Stimulated activated CD4-positive, alpha-beta T cell treated with anti-CD3 and anti-CD28 coated beads, Interleukin-4, amount 100 ng/mL, for 48 hours (primary cell): ENCODE measurements around the gene YEATS2.
"Not testable (repeated sequence)": the region's sequence is repeated elsewhere in the genome, so short reads cannot be mapped to it uniquely, and the experiment has no call there.

ENCODE experiments used
- DNase-seq, 2 donors: peaks; one replicate each; pipeline ENCODE4 v3.0.0-alpha.2; 2020; ENCODE audit warnings: low read depth in 2 of 2

The YEATS2 gene

DNA sequence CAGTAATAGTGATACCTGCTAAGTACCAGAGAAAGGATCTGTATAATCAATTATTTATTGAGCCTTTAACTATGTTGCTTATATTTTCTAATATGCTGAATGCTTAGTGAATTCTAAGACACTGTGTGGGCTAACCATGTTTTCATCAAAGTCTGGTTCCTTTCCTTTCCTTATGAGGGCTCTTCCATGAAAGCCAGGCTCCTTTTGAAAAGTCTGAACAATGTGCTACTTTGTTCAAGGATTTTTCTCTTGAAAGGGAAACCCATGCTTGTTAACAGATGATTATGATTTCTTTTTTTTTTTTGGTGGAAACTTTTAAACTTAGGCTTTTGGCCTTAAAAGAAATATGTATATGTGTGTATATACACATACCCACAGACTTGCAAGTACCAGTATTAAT is 17.0 kb downstream of the YEATS2 start:
- no peak for DNase-seq

DNA sequence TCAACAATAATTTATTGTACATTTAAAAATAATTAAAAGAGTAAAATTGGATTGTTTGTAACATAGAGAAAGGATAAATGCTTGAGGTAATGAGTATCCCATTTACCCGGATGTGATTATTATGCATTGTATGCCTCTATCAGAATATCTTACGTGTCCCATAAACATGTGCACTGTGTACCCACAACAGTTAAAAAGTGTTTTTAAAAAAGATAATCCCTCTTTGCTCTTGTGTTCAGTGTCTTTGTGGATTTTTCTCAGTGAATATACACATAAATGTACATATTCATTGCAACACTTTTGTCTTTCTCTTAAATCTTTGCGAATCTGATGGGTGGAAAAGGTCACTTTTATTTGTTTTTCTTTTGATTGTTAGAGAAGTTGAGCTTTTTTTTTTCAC is 20.4 kb downstream of the YEATS2 start:
- no peak for DNase-seq

DNA sequence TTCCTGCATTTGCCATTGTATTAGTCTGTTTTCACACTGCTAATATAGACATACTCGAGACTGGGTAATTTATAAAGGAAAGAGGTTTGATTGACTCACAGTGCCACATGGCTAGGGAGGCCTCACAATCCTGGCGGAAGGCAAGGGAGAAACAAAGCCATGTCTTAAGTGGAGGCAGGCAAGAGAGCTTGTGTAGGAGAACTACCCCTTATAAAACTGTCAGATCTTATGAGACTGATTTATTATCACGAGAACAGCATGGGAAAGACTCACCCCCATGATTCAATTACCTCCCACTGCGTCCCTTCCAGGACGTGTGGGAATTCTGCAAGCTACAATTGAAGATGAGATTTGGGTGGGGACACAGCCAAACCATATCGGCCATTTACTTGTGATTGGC is 27.8 kb downstream of the YEATS2 start:
- no peak for DNase-seq

DNA sequence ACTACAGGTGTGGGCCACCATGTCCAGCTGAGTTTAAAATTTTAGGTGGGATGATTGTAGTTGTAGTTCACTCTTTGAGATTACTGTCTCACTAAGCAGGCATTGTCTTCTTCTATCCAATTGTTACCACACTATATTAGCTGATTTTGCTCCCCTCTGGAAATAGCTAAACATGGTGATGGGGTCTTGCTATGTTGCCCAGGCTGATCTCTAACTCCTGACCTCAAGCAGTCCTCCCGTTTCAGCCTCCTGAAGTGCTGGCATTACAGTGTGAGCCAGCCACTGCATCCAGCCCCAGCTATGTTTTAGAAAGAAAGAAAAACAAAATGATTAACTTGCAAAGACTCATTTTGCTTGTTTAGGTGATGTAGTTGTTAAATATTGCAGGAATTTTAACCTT is 30.6 kb downstream of the YEATS2 start:
- DNase-seq: no peak

DNA sequence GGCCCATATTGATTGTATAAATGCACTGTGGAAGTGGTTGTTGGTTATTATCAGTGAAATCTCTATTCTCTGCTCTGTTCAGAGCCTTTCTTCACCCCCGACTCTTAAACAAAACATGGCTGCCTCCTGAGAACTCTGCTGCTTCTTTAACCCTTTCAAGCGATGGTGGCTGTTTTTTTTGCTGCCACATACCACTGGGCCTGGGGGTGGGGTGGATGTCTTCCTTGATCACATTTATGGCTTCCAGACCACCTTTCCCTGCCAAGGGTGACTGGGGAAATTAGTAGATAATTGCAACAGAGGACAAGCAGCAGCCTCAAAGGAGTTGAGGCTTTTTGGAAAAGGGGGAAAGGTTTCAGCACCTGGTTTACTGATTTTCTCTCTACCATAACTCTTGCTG is 32.8 kb downstream of the YEATS2 start:
- no peak for DNase-seq

DNA sequence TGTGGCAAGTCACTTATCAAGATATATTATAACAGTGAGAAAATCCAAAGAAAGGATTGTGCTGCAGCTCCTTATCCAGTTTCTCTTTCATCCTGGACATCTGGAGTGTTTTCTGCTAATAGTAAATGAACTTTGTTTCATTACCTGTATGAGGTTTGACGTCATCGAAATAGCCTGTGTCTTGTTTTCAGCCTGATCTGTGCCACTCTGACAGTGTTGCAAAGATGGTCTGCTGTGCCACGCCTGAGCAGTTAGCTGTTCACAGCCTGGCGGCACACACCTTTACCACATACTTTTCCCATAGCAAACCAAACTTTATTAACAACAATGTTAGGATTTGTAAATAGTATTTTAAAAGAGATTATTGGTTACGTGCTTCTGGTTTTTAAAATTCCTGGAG is 34.0 kb downstream of the YEATS2 start:
- DNase-seq: no peak

DNA sequence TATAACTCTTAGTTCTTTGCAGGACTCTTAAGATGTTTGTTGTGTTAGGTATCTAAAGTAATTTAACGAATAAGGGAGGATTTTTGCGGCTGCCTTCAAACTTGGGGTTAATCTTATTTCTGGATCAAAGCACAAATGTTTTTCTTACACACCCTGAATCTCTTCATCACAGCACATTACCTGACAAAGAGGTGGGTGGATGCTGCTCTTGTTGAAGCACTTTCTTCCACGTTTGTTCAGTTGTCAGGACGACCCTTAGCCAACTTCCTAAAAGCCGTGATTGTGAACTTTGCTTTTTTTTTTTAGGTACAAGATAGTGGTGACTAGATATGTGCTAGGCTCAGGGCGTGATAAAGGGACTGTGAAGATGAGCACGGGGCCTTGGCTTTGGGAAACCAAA is 36.0 kb downstream of the YEATS2 start:
- DNase-seq: no peak

DNA sequence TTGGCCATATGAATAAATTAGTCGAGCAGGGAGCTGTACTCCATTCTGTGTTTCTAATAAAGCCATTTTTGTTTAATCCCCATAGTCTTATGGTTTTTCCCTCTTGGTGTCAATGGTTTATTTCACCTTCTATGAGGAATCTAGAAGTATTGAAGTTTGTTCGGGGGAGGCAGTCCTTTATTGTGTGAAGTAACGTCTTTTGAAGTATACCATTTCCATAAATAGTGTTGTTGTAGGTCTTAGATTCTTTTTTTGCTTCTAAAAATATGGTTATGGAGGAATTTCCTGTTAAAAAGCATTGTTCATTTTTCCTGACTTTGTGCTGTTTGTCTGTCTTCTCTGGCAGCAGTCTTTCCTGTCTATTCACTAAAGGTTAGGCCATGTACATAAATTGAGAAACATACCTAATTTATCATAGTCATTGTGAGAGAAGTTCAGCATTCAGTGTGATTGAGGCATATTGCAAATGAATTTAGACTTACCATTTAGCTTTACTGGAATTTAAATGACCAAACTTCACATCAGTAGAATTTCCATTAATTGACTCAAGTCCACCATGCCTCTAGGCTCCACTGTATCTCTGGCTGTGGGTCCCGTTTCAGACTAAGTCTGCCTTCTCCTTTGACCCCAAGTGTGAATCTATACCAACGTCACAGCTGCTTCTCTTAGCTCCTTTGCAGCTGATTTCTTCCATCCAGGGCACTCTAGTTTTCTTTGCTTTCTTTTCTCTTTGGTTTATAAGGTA is 37.3 kb downstream of the YEATS2 start:
- no peak for DNase-seq

DNA sequence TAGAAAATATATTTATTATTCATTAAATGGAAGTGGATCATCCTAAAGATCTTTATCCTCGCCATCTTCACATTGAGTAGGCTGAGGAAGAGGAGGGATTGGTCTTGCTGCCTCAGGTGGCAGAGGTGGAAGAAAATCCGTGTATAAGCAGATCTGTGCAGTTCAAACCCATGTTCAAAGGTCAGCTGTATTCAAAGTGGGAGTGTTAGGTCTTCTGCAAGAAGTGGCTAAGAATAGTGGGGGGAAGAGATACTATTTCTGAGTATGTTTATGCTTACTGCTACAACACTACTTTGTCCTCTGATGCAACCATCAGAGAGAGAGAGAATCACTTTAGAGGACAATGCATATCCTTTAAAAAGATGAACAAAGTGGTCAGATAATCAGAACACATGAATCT is 39.5 kb downstream of the YEATS2 start:
- no peak for DNase-seq

DNA sequence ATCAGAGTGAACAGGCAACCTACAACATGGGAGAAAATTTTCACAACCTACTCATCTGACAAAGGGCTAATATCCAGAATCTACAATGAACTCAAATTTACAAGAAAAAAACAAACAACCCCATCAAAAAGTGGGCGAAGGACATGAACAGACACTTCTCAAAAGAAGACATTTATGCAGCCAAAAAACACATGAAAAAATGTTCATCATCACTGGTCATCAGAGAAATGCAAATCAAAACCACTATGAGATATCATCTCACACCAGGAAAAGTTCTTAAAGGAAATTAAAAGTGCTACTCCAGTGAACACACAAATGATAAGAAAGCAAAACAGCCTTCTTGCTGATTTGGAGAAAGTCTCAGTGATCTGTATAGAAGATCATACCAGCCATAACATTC is 42.6 kb downstream of the YEATS2 start:
- not testable (repeated sequence) for DNase-seq

DNA sequence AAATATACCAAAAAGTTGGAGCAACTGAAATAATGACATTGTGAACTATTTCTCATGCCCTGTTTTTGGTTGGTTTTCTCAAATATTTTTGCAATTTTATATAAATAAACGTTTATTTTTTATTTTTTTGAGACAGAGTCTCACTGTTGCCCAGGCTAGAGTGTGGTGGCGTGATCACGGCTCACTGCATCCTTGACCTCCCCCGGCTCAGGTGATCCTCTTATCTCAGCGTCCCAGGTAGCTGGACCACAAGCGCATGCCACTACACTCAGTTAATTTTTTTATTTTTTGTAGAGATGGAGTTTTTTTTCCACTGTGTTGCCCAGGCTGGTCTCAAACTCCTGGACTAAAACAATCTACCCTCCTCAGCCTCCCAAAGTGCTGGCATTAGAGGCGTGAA is 45.6 kb downstream of the YEATS2 start:
- DNase-seq: no peak

DNA sequence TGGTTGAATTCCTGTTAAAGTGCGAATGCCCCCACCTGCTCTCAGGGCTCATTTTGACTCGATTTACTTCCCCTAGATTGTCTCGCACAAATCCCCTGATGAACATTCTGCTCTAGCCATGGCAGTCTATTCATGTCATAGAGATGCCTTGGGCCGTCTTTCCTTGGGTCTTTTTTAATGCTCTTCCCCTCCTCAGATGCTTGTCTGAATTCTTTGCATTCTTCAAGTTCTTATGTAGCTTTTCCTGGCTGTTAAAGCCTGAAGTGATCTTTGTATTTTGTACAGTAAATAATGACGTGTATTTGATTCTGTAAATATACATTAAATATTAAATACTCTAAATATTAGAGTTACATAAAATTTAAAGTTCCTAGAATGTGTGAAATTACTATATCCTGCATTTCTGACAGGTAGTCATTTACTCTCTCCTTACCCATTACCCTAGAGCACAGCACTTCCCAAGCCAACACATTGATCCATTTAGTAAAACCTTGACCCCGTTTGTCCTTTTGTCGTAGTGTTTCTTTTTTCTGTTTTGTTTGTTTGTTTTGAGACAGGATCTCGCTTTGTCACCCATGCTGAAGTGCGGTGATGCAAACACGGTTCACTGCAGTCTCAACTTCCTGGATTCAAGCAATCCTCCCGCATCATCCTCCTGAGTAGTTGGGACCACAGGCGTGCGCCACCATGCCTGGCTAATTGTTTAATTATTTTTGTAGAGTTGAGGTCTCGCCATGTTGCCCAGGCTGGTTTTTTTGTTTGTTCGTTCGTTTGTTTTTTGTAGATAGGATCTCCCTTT is 47.9 kb downstream of the YEATS2 start:
- DNase-seq: no peak

DNA sequence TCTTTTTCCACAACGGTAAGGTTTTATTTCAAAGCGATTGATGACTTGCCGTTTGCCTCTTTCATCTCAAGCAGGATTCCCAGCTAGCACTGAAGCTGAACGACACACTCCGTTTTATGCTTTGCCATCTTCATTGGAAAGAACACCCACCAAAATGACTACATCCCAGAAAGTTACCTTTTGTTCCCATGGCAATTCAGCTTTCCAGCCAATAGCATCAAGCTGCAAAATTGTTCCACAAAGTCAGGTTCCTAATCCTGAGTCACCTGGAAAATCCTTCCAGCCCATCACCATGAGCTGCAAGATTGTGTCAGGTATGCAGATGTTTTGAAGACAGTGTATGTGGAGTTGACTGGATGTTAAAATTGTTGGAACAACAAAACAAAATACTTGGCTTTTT is 56.5 kb downstream of the YEATS2 start:
- DNase-seq: no peak

DNA sequence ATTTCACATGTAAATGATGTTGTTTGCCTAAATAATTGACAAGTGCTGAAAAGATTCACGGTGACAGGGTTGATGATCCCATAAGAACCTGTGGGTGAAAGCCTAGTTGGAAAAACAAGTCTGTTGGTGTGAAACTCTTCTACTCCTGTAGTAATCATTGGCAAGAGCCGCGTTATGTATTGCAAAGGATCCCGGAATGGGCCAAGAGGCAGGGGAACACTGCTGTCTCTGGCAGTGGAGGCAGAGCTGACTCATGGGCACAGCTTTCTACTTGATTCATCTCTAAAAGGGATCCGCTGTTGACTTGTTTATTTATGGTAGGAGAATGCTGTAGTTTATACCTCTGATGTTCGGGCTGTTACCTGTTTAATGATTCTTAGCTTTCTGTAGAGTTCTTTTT is 64.7 kb downstream of the YEATS2 start:
- DNase-seq: no peak

DNA sequence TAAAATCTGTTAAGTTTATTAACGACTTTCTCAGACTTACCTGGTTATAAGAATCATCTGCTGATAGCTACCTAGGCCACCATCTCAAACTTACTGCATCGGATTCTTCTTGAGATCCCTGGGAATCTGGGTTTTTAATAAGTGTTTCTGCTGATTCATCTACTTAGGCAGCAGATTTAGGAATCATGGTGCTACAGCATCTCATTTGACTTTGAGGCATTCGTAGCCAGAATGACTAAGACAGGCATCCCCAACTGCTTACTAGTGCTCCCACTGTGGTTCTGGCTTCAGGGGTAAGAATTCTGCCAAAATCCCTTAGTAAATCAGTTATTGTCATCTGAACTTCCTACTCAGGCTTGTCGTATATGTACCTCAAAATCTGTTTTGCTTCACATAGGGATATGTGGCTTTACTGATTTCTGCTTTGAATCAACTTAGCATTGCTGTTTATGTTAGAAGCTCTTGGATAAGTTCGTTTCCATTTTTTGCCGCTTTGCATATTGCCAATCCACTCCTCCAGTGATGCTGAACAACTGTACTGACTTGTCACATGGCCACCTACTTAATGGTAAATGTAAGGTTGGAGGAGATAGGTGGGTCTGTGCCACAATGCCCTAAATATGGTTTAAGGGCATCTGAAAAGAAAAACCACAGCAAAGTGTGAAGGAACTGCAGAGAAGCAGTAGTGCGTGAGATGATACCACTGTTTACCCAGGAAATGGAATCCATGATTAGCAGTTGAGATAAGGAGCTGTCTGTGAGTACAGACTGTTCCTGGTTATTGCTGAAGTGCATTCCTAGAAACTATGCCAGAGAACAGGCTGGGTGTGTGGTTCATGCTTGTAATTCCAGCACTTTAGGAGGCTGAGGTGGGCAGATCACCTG is 67.5 kb downstream of the YEATS2 start:
- DNase-seq: no peak

DNA sequence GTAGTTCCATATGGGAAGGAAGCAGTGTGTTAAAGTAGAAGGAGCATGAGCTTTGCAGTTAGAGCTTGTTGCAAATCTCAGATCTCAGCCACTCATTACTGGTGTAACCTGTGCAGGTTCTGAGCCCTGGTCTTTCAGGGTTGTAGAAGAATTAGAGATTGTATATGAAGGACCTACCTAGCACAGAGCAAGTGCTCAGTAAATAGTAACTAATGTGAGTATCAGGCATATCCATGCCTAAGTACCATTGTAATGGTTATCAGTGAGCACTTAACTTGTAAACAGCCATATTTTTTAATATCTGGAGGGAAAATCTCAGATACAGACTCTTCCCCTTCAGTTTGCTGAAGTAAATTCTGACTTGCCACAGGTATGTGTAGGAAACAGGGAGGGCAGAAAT is 68.5 kb downstream of the YEATS2 start:
- DNase-seq: no peak

DNA sequence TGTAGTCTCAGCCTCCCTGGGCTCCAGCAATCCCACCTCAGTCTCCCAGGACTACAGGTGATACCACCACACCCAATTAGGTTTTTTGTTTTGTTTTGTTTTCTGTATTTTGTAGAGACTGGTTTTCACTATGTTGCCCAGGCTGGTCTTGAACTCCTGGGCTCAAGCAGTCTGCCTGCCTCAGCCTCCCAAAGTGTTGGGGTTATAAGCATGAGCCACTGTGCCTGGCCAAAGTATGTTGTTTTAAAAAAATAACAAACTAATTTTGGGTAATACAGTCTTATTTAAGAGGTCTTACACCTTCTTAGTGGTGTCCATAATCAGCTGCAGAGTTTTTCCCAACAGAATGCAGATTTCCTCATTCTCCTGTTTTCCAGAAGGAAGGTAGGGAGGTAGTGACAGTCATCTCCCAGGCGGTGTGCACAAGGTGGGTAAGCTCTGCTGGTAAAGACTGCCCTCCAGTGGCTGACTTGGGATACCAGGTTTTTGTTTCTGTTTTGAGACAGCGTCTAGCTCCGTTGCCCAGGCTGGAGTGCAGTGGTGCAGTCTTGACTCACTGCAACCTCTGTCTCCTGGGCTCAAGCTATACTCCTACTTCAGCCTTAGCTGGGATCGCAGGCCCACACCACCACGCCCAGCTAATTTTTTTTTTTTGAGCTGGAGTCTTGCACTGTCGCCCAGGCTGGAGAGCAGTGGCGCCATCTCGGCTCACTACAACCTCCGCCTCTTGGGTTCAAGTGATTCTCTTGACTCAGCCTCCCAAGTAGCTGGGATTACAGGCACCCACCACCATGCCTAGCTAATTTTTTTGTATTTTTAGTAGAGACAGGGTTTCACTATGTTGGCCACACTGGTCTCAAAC is 69.4 kb downstream of the YEATS2 start:
- DNase-seq: peak; percentile 50 to 59

DNA sequence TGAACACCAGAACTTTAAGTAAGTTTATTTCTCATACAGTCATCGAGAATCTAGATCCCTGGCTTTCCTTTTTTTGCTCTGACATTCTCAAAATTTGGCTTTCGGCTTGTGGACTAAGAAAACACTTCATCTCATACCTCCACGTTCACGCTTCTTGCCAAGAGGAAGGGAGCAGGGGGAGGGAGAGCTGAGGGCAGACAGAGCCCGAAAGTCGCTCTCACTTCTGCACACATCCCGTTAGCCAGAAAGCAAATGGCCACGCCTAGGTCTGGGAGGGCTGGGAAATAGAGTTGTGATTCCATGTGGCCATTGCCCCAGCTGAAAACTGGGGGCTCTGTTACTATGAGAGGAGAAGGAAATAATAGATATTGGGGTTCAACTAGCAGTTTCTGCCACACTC is 70.5 kb downstream of the YEATS2 start:
- no peak for DNase-seq

DNA sequence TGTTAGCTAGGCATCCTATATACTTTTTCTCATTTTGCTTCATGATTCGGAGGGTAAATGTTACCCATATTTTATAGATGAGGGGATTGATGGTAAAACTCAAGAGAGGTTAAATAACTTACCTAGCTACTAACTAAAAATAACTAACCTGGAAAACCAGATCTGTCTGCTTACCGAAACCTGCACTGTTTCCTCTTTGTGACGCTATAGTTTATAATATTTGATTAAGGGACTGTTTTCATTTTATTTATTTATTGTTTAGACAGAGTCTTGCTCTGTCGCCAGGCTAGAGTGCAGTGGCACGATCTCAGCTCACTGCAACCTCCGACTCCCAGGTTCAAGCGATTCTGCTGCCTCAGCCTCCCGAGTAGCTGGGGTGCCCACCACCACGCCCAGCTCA is 71.9 kb downstream of the YEATS2 start:
- no peak for DNase-seq

DNA sequence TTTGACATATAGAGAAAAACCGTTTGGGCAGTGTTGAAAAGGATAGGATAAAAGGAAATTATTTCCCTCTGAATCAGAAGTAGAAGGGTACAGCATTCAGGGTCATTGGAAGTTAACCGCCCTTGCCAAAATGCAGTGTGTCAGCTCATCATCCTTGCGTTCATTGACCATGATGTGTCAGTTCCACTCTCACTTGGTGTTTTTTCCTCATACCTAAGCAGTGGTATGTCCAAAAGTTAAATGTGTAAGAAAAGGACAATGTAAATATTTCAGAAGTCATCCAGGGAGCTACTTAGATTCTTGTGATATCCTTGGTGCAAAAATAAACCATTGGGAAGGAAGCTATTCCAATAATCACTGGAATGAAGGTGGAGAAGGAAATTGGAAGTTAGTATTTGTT is 77.0 kb downstream of the YEATS2 start:
- no peak for DNase-seq

DNA sequence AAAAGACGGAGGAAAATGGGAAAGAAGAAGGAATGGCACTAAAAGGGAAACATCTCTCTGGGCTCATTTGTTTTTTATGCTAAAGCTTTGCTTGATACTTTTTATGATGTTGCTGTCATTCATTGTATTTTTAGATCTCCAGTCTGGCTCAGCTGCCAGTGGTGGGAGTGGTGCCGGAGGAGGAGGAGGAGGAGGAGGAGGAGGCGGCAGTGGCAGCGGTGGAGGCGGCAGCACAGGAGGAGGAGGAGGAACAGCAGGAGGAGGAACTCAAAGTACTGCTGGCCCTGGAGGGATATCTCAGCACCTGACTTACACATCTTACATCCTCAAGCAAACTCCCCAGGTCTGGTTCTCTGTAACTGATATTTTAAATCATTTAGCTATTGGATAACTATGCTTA is 78.2 kb downstream of the YEATS2 start:
- DNase-seq: no peak

DNA sequence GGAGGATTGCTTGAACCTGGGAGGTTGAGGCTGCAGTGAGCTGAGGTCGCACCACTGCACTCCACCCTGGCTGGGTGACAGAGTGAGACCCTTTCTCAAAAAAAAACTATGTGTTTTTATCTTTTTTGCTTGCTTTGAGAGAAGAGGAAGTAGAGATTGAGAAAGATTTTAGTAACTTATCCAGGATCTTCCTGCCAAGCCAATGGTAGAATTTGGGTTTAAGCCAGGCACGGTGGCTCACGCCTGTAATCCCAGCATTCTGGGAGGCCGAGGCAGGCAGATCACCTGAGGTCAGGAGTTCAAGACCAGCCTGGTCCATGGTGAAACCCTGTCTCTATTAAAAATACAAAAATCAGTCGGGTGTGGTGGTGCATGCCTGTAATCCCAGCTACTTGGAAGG is 78.9 kb downstream of the YEATS2 start:
- not testable (repeated sequence) for DNase-seq
